Neural cell (in vitro differentiated cells): ENCODE data around the gene TEKT3. TPM values are rescaled to one million over a fixed set of nuclear protein-coding genes. Genes with fewer than 3 reads are reported as not detected.

Experiments used
- H2AFZ ChIP-seq: fragments of 200-600, 300-800 bp; sonication (generic), shearing (Covaris generic); 2 replicates; pipeline ENCODE4 v1.6.0; 2014; ENCODE audit warnings: low read depth, mild to moderate bottlenecking, antibody characterized with exemption, low read length, moderate library complexity
- H3F3A ChIP-seq: fragments of 200-600 bp; shearing (Covaris generic); 2 replicates; pipeline ENCODE4 v1.6.1; 2016; ENCODE audit warnings: mild to moderate bottlenecking, moderate library complexity, mixed read lengths, antibody characterized with exemption, low read length; ENCODE audit not compliant: insufficient read depth, poor library complexity, severe bottlenecking
- H3K27ac ChIP-seq: fragments of 200-600, 300-800 bp; sonication (generic), shearing (Covaris generic); 2 replicates; pipeline ENCODE4 v1.5.1; 2014; ENCODE audit warnings: mild to moderate bottlenecking, low read length, moderate library complexity
- H3K27me3 ChIP-seq: fragments of 300-800, 200-600 bp; sonication (generic), shearing (Covaris generic); 2 replicates; pipeline ENCODE4 v1.6.0; 2014; ENCODE audit warnings: mild to moderate bottlenecking, low read depth, low read length, moderate library complexity; ENCODE audit not compliant: insufficient read depth
- H3K36me3 ChIP-seq: fragments of 300-800, 200-600 bp; sonication (generic), shearing (Covaris generic); 2 replicates; pipeline ENCODE4 v1.5.1; 2014; ENCODE audit warnings: mild to moderate bottlenecking, antibody characterized with exemption, low read length, moderate library complexity; ENCODE audit not compliant: insufficient read depth
- H3K4me2 ChIP-seq: fragments of 300-800, 200-600 bp; sonication (generic), shearing (Covaris generic); 2 replicates; pipeline ENCODE4 v1.6.0; 2014; ENCODE audit warnings: mild to moderate bottlenecking, low read length
- H3K4me3 ChIP-seq: fragments of 300-800, 200-600 bp; sonication (generic), shearing (Covaris generic); 2 replicates; pipeline ENCODE4 v1.5.1; 2014; ENCODE audit warnings: mild to moderate bottlenecking, low read length, moderate library complexity
- H3K79me2 ChIP-seq: fragments of 200-600 bp; shearing (Covaris generic); replicated peaks from 2 replicates; pipeline ENCODE4 v1.6.0; 2014; ENCODE audit warnings: mild to moderate bottlenecking, low read length, moderate library complexity; ENCODE audit not compliant: insufficient read depth
- H3K9ac ChIP-seq: fragments of 300-800, 200-600 bp; sonication (generic), shearing (Covaris generic); 2 replicates; pipeline ENCODE4 v1.6.1; 2016; ENCODE audit warnings: mild to moderate bottlenecking, low read length, mixed read lengths
- H3K9me2 ChIP-seq: fragments of 200-600 bp; shearing (Covaris generic); 2 replicates; pipeline ENCODE4 v1.6.1; 2016; ENCODE audit warnings: mild to moderate bottlenecking, low read length, mixed read lengths; ENCODE audit not compliant: insufficient read depth
- H3K9me3 ChIP-seq: fragments of 200-600, 300-800 bp; sonication (generic), shearing (Covaris generic); 2 replicates; pipeline ENCODE4 v1.6.1; 2016; ENCODE audit warnings: mild to moderate bottlenecking, mixed run types, low read length, moderate library complexity, mixed read lengths
- H4K20me1 ChIP-seq: fragments of 200-600 bp; shearing (Covaris generic); 2 replicates; pipeline ENCODE4 v1.6.1; 2016; ENCODE audit warnings: mild to moderate bottlenecking, mixed run types; ENCODE audit not compliant: insufficient read depth
- EP300 ChIP-seq: fragments of 450-650 bp; conservative IDR thresholded peaks from 2 replicates; pipeline ENCODE4 v1.6.1; 2014; ENCODE audit warnings: antibody characterized with exemption, mild to moderate bottlenecking, moderate library complexity; ENCODE audit not compliant: poor library complexity, severe bottlenecking
- EZH2 ChIP-seq: fragments of 200-600, 300-800 bp; shearing (Covaris generic), sonication (generic); IDR thresholded peaks from 2 replicates; pipeline ENCODE4 v1.6.1; 2014; ENCODE audit warnings: antibody characterized with exemption, low read length, borderline replicate concordance, mild to moderate bottlenecking; ENCODE audit not compliant: insufficient read depth, poor library complexity, severe bottlenecking
- MXI1 ChIP-seq: fragments of 450-650 bp; conservative IDR thresholded peaks from 2 replicates; pipeline ENCODE4 v1.6.1; 2014; ENCODE audit warnings: antibody characterized with exemption, mild to moderate bottlenecking; ENCODE audit not compliant: poor library complexity, severe bottlenecking
- POLR2AphosphoS5 ChIP-seq: IDR thresholded peaks from 2 replicates; pipeline ENCODE4 v1.6.1; 2012
- RAD21 ChIP-seq: fragments of 450-650 bp; conservative IDR thresholded peaks from 2 replicates; pipeline ENCODE4 v1.6.1; 2014; ENCODE audit warnings: antibody characterized with exemption, mild to moderate bottlenecking, moderate library complexity
- REST ChIP-seq: IDR thresholded peaks from 2 replicates; pipeline ENCODE4 v1.6.1; 2012; ENCODE audit warnings: borderline replicate concordance
- SMC3 ChIP-seq: fragments of 450-650 bp; conservative IDR thresholded peaks from 2 replicates; pipeline ENCODE4 v1.6.1; 2014; ENCODE audit warnings: antibody characterized with exemption, mild to moderate bottlenecking, moderate library complexity; ENCODE audit not compliant: poor library complexity
- TAF1 ChIP-seq: IDR thresholded peaks from 2 replicates; pipeline ENCODE4 v1.6.1; 2012; ENCODE audit warnings: low read depth
- polyA plus RNA-seq: library from polyadenylated mRNA; depleted of rRNA; stranded (reverse); fragments of >200 nt; gene quantifications from 2 replicates; pipeline ENCODE4 v1.2.3, GENCODE V29; 2014
- TF ChIP-seq, protein P1 (sequence below): fragments of 450-650 bp; IDR thresholded peaks from 2 replicates; pipeline ENCODE4 v1.5.1; 2014; ENCODE audit warnings: antibody characterized with exemption, mild to moderate bottlenecking, moderate library complexity; ENCODE audit not compliant: poor library complexity, severe bottlenecking

The TEKT3 gene
- polyA plus RNA-seq, 1 donor from 2014 or later: 3.1 TPM

GRCh38 chr17:15348021-15348420 is 6.6 kb upstream of the TEKT3 start:
- Histone ChIP-seq H3K9ac (no peak overlapping the region), H3K27ac (no peak overlapping the region), H3K79me2 (no peaks in the 10 kb centered on the region), H2AFZ (no peak overlapping the region), H3K27me3 (no peaks in the 10 kb centered on the region), H3K4me3 (no peak overlapping the region), H3F3A (no peaks in the 10 kb centered on the region), H4K20me1 (no peaks in the 10 kb centered on the region), H3K36me3 (no peaks in the 10 kb centered on the region), H3K4me2 (no peak overlapping the region), H3K9me3 (no peaks in the 10 kb centered on the region), H3K9me2 (no peaks in the 10 kb centered on the region)
- TF ChIP-seq REST (no peak), RAD21 (no peak), EP300 (no peak), SMC3 (no peak), POLR2AphosphoS5 (no peak), EZH2 (no peak), TAF1 (no peak), MXI1 (no peak)
- TF ChIP-seq, protein P1, sequence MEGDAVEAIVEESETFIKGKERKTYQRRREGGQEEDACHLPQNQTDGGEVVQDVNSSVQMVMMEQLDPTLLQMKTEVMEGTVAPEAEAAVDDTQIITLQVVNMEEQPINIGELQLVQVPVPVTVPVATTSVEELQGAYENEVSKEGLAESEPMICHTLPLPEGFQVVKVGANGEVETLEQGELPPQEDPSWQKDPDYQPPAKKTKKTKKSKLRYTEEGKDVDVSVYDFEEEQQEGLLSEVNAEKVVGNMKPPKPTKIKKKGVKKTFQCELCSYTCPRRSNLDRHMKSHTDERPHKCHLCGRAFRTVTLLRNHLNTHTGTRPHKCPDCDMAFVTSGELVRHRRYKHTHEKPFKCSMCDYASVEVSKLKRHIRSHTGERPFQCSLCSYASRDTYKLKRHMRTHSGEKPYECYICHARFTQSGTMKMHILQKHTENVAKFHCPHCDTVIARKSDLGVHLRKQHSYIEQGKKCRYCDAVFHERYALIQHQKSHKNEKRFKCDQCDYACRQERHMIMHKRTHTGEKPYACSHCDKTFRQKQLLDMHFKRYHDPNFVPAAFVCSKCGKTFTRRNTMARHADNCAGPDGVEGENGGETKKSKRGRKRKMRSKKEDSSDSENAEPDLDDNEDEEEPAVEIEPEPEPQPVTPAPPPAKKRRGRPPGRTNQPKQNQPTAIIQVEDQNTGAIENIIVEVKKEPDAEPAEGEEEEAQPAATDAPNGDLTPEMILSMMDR: no peak

DNA sequence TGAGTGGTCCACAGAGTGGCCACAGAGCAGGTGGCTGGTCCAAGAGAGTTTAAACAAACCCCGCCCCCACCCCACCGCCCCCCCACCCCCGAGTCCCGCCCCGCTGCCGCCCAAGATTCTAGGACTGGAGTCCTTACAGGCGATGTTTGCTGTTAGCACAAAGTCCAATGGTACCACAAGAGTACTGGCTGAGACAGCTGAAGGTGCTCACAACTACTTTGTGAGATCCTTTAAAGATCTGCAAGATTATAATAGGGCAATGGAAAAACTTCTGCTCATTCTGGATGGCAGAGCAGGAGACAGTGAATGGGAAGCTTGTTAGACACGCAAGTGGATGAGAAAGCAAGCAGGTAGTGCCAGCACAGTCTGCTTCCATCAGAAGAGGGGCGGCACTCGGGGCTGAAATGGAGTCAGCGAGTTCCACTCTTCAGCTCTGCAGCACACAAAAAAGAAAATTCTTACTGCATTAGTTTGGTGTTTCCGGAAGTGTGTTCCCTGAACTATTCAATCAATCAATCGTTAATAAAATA is 4.7 kb upstream of the TEKT3 start:
- no peak overlapping the region for H2AFZ ChIP-seq

More for the DNA sequence above, 4.7 kb upstream of the TEKT3 start:
- no peak overlapping the region for H3K4me2 ChIP-seq
- TF ChIP-seq REST (no peak), POLR2AphosphoS5 (no peak), TAF1 (no peak), MXI1 (no peak), EZH2 (no peak), RAD21 (no peak), EP300 (no peak), SMC3 (no peak)
- TF ChIP-seq, protein P1: no peak
- H4K20me1 ChIP-seq: no peaks in the 10 kb centered on the region
- no peaks in the 10 kb centered on the region for H3K9me3 ChIP-seq
- no peak overlapping the region for H3K4me3 ChIP-seq
- no peaks in the 10 kb centered on the region for H3F3A ChIP-seq
- H3K9me2 ChIP-seq: no peaks in the 10 kb centered on the region
- no peaks in the 10 kb centered on the region for H3K79me2 ChIP-seq
- no peak overlapping the region for H3K9ac ChIP-seq
- no peaks in the 10 kb centered on the region for H3K36me3 ChIP-seq
- no peak overlapping the region for H3K27ac ChIP-seq
- peaks cover 17% of the 10 kb centered on the region for H3K27me3 ChIP-seq
